Neutrophil (primary cell): ENCODE data around the gene NTN1.

Experiments used
- H3K27ac ChIP-seq: fragments of 200-600 bp; sonication (generic); 2 replicates; pipeline ENCODE4 v1.5.1; 2016; ENCODE audit warnings: mild to moderate bottlenecking, moderate library complexity
- H3K27me3 ChIP-seq: fragments of 200-600 bp; sonication (generic); 2 replicates; pipeline ENCODE4 v1.6.0; 2016; ENCODE audit warnings: mild to moderate bottlenecking
- H3K36me3 ChIP-seq: fragments of 200-600 bp; sonication (generic); 2 replicates; pipeline ENCODE4 v1.5.1; 2017
- H3K4me1 ChIP-seq, 2 experiments: fragments of 200-600 bp in 1 of 2; sonication (generic) in 1 of 2; 1 replicate in 1 of 2; 2 replicates in 1 of 2; pipeline versions ENCODE4 v1.5.1 to v1.6.1; 2013 to 2016; ENCODE audit warnings: low read depth in 1 of 2, low read length in 1 of 2, mild to moderate bottlenecking in 1 of 2, moderate library complexity in 1 of 2; ENCODE audit not compliant: control insufficient read depth in 1 of 2, insufficient read depth in 1 of 2
- H3K4me3 ChIP-seq, 2 experiments: fragments of 200-600 bp in 1 of 2; sonication (generic) in 1 of 2; 1 replicate in 1 of 2; 2 replicates in 1 of 2; pipeline ENCODE4 v1.5.1; 2013 to 2016; ENCODE audit warnings: low read depth in 1 of 2, low read length in 1 of 2, mild to moderate bottlenecking in 1 of 2, moderate library complexity in 1 of 2
- H3K9me3 ChIP-seq: fragments of 200-600 bp; sonication (generic); 2 replicates; pipeline ENCODE4 v1.5.1; 2016
- CTCF ChIP-seq: fragments of 200-600 bp; sonication (generic); IDR thresholded peaks from 2 replicates; pipeline ENCODE4 v1.5.1; 2016; ENCODE audit warnings: antibody characterized with exemption

The NTN1 gene

GRCh38 chr17:9244066-9245052 is 223.0 kb downstream of the NTN1 start:
- no peak for TF ChIP-seq CTCF
- Histone ChIP-seq H3K9me3 (no peaks in the 10 kb centered on the region), H3K4me1 (peaks cover 6 to 11% of the 10 kb centered on the region in 2 experiments), H3K4me3 (no peak overlapping the region), H3K27ac (no peak overlapping the region), H3K27me3 (peaks cover 26% of the 10 kb centered on the region), H3K36me3 (peaks cover 17% of the 10 kb centered on the region)

GRCh38 chr17:9247401-9247938 is 226.2 kb downstream of the NTN1 start:
- no peak overlapping the region for H3K4me3 ChIP-seq
- no peaks in the 10 kb centered on the region for H3K4me1 ChIP-seq
- H3K27ac ChIP-seq, result no peak overlapping the region
- H3K27me3 ChIP-seq, result no peaks in the 10 kb centered on the region
- H3K36me3 ChIP-seq, result peaks cover 22% of the 10 kb centered on the region
- H3K9me3 ChIP-seq, result no peaks in the 10 kb centered on the region
- no peak for TF ChIP-seq CTCF

GRCh38 chr17:9249245-9249953 is 228.1 kb downstream of the NTN1 start:
- H3K36me3 ChIP-seq, result peaks cover 22% of the 10 kb centered on the region
- no peaks in the 10 kb centered on the region for H3K4me1 ChIP-seq
- no peak for TF ChIP-seq CTCF

GRCh38 chr17:9251273-9251672 is 230.0 kb downstream of the NTN1 start:
- H3K4me1 ChIP-seq, result no peaks in the 10 kb centered on the region
- no peak overlapping the region for H3K4me3 ChIP-seq
- no peak for TF ChIP-seq CTCF
- peaks cover under 1% of the 10 kb centered on the region for H3K27me3 ChIP-seq
- H3K9me3 ChIP-seq, result no peaks in the 10 kb centered on the region
- no peak overlapping the region for H3K27ac ChIP-seq
- H3K36me3 ChIP-seq, result peaks cover 22% of the 10 kb centered on the region

More at GRCh38 chr17:9249245-9249953, 228.1 kb downstream of the NTN1 start:
- no peaks in the 10 kb centered on the region for H3K9me3 ChIP-seq
- no peak overlapping the region for H3K4me3 ChIP-seq
- no peak overlapping the region for H3K27ac ChIP-seq
- no peaks in the 10 kb centered on the region for H3K27me3 ChIP-seq

- TF ChIP-seq CTCF, result no peak
Observed at GRCh38 chr17:9253308-9253707, 232.0 kb downstream of the NTN1 start.

More at GRCh38 chr17:9253308-9253707, 232.0 kb downstream of the NTN1 start:
- Histone ChIP-seq H3K4me1 (peaks cover 0 to 3% of the 10 kb centered on the region in 2 experiments), H3K36me3 (peaks cover 15% of the 10 kb centered on the region), H3K27me3 (peaks cover 8% of the 10 kb centered on the region), H3K9me3 (no peaks in the 10 kb centered on the region), H3K4me3 (no peak overlapping the region), H3K27ac (no peak overlapping the region)
